ENCODE results near the gene SLC45A1. TPM values are rescaled to one million over a fixed set of nuclear protein-coding genes. Genes with fewer than 3 reads are reported as not detected.
"Not testable (repeated sequence)": the region's sequence is repeated elsewhere in the genome, so short reads cannot be mapped to it uniquely, and the experiment has no call there.

The SLC45A1 gene
- 2.5 TPM in 2 replicates for total RNA-seq
- long read RNA-seq: 0 reads

DNA sequence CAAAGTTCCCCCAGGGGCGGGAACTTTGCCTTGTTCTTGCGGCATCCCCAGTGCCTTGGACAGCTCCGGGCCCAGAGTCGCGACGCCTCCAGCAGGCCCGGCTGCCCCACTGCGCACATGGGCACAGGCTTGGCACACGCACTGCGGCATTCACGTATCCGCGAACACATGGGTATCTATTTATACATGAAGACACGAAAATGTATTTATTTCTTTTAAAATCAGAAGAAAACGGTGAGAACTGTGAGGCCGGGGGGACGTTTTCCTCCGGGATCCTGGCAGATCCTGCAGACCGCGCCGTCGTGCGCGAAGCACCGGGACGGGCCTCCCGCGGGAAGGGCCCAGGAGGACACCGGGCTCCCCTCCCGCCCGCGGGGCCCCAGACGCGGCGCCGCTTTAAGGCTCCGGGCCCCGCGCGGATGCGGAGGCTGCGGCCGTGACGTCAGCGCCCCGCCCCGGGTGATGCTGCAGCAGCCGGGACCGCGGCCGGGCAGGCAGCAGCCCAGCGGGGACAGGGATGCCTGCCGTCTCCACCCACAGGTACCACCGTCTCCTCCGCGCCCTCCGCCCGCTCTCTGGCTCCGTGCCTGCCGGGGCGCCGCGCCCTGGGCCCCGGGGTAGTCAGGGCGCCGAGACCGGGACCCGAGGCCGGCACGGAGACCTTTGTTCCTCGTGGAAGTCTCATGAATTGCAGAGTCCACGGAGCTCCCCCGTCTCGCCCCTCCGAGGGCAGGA, at the start of gene SLC45A1:
TSS of gene SLC45A1 (plus strand) at position 468 of the 735 bp plus-strand sequence. CDS start 6,216 bp downstream, outside the sequence.
- peak within 1 kb of the TSS; percentile 85 for H3K4me3 Mint-ChIP-seq
- H3K9me3 Mint-ChIP-seq: no peaks in the 10 kb centered on the region
- H3K36me3 Mint-ChIP-seq (ENCODE audit: low read depth): no peaks in the 10 kb centered on the region
- TF ChIP-seq, protein P1, sequence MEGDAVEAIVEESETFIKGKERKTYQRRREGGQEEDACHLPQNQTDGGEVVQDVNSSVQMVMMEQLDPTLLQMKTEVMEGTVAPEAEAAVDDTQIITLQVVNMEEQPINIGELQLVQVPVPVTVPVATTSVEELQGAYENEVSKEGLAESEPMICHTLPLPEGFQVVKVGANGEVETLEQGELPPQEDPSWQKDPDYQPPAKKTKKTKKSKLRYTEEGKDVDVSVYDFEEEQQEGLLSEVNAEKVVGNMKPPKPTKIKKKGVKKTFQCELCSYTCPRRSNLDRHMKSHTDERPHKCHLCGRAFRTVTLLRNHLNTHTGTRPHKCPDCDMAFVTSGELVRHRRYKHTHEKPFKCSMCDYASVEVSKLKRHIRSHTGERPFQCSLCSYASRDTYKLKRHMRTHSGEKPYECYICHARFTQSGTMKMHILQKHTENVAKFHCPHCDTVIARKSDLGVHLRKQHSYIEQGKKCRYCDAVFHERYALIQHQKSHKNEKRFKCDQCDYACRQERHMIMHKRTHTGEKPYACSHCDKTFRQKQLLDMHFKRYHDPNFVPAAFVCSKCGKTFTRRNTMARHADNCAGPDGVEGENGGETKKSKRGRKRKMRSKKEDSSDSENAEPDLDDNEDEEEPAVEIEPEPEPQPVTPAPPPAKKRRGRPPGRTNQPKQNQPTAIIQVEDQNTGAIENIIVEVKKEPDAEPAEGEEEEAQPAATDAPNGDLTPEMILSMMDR (conservative IDR thresholded peaks at IDR 0.05): no peak
- peaks cover 39% of the 10 kb centered on the region for H3K27me3 Mint-ChIP-seq (ENCODE audit: low read depth)
- no peak within 1 kb of the TSS for H3K27ac Mint-ChIP-seq (ENCODE audit: unreplicated experiment)
- peak; percentile 56 for DNase-seq (ENCODE audit: low read depth, low spot score)
- peaks cover 25% of the 10 kb centered on the region for H3K4me1 Mint-ChIP-seq

DNA sequence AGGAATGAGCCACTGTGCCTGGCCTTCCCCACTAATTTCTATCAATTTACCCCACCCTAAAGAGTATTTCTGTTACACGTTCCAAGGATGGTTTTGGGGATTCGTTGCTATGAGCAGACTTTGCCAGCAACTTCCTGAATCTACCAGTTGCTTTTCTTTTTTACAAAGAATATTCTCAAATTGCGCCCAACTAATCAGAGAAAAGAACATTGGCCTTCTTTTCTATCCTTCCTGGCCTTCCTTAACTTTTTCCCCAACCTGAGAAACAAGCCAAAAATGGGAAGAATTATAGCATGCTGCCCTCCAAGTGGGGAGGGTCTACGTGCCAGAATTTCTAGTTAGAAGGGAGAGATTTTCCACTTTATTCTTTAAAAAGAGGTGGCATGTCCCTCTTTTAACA, 44.9 kb upstream of the SLC45A1 start:
- DNase-seq (ENCODE audit: low read depth, low spot score): no peak
- Mint-ChIP-seq H3K9me3 (peaks cover 3% of the 10 kb centered on the region), H3K4me3 (no peak overlapping the region), H3K4me1 (peaks cover 3% of the 10 kb centered on the region), H3K27me3 (ENCODE audit: low read depth) (peaks cover 22% of the 10 kb centered on the region), H3K27ac (ENCODE audit: unreplicated experiment) (no peak overlapping the region), H3K36me3 (ENCODE audit: low read depth) (no peaks in the 10 kb centered on the region)
- TF ChIP-seq, protein P1 (conservative IDR thresholded peaks at IDR 0.05): no peak

DNA sequence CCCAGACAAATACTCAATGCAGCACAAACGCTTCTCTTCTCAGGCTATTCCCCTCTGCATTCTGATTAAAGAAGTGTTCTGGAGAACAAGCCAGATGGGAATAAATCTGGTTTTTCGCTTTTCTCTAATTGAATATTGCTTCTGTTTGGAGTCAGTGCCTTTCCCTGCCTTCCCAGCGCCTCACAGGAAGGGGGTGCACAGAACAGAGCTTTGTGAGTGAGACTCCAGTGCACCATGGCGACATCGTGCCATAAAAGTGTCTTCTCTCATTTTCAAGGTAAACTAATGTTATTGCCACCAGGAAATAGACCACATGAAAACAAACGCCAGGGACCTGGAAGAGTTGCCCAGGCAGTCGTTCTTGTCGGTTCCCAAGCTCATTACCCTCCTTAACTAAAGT, 43.6 kb upstream of the SLC45A1 start:
- H3K4me3 Mint-ChIP-seq: no peak overlapping the region
- peak overlapping the region; percentile 28 for H3K27ac Mint-ChIP-seq (ENCODE audit: unreplicated experiment)
- H3K9me3 Mint-ChIP-seq: peaks cover 3% of the 10 kb centered on the region
- no peaks in the 10 kb centered on the region for H3K36me3 Mint-ChIP-seq (ENCODE audit: low read depth)
- TF ChIP-seq, protein P1 (conservative IDR thresholded peaks at IDR 0.05): no peak
- H3K27me3 Mint-ChIP-seq (ENCODE audit: low read depth): peaks cover 18% of the 10 kb centered on the region
- H3K4me1 Mint-ChIP-seq: peaks cover 3% of the 10 kb centered on the region
- no peak for DNase-seq (ENCODE audit: low read depth, low spot score)

DNA sequence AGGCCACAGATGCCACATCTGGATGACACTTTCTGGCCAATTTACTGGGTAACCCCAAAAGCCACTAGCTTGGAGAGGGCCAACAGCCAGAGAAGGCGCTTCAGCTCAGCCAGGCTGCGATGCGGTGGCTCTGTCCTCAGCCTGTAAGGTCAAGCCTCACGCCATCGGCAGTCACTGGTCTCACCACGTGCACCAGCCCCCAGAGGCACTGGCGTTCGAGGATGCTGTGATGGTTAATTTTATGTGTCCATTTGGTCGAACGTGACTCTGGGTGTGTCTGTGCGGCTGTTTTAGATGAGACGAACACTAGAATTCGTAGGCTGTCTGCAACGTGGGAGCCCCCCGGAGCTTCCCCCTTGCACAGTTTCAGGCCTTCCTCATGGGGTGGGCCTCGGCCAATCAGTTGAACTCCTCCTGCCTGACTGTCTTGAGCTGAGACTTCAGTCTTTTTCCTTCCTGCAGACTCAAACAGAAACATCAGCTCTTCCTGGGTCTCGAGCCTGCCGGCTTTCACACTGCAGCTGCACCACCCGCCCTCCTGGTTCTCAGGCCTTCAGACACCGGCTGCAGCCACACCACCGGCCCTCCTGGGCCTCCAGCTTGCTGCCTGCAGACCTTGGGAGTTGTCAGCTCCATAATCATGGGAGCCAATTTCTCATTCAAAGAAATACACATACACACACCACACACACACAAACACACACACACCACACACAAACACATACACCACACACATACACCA, 41.6 kb upstream of the SLC45A1 start:
- no peaks in the 10 kb centered on the region for H3K36me3 Mint-ChIP-seq (ENCODE audit: low read depth)
- H3K27me3 Mint-ChIP-seq (ENCODE audit: low read depth): peaks cover 9% of the 10 kb centered on the region
- H3K27ac Mint-ChIP-seq (ENCODE audit: unreplicated experiment): peak overlapping the region; percentile 27
- H3K9me3 Mint-ChIP-seq: peaks cover 8% of the 10 kb centered on the region
- DNase-seq (ENCODE audit: low read depth, low spot score): no peak
- TF ChIP-seq, protein P1 (conservative IDR thresholded peaks at IDR 0.05): no peak
- H3K4me3 Mint-ChIP-seq: no peak overlapping the region
- H3K4me1 Mint-ChIP-seq: no peaks in the 10 kb centered on the region

DNA sequence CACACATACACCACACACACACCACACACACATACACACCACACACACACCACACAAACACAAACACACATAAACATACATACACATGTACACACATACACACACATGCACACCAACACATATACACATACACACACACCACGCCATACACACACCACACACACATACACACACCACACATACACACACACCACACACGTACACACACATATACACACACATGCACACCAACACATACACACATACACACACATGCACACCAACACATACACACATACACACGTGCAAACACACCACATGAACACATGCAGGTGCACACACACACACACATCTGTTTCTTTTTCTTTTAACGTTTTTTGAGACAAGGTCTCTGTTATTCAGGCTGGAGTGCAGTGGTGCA, 41.0 kb upstream of the SLC45A1 start:
- Mint-ChIP-seq H3K4me1 (peaks cover 5% of the 10 kb centered on the region), H3K36me3 (ENCODE audit: low read depth) (no peaks in the 10 kb centered on the region), H3K27me3 (ENCODE audit: low read depth) (peaks cover 9% of the 10 kb centered on the region), H3K9me3 (peaks cover 8% of the 10 kb centered on the region), H3K4me3 (no peak overlapping the region), H3K27ac (ENCODE audit: unreplicated experiment) (peak overlapping the region; percentile 83)
- DNase-seq (ENCODE audit: low read depth, low spot score): no peak
- TF ChIP-seq, protein P1 (conservative IDR thresholded peaks at IDR 0.05): no peak

DNA sequence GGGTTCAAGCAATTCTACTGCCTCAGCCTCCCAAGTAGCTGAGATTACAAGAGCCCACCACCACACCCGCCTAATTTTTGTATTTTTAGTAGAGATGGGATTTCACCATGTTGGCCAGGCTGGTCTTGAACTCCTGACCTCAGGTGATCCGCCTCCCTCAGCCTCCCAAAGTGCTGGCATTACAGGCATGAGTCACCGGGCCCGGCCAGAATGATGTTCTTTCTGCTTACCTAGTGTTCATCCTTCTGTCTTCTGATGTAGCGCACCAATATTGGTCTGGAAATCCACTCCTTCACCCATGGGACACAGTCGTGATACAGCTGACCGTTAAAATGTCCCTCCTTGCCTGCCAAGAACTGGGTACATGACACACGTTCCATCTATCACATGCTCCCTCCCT, 39.2 kb upstream of the SLC45A1 start:
- not testable (repeated sequence) for H3K9me3 Mint-ChIP-seq; H3K27me3 Mint-ChIP-seq (ENCODE audit: low read depth); H3K4me3 Mint-ChIP-seq; H3K27ac Mint-ChIP-seq (ENCODE audit: unreplicated experiment); H3K36me3 Mint-ChIP-seq (ENCODE audit: low read depth); DNase-seq (ENCODE audit: low read depth, low spot score)
- peaks cover 12% of the 10 kb centered on the region for H3K4me1 Mint-ChIP-seq
